Measurements from ENCODE around the gene MRPL9. TPM values are rescaled to one million over a fixed set of nuclear protein-coding genes. Genes with fewer than 3 reads are reported as not detected.

The MRPL9 gene
- 189 and 194 TPM in 2 replicates for total RNA-seq (2014; rRNA removed; shearing (Covaris generic))

DNA sequence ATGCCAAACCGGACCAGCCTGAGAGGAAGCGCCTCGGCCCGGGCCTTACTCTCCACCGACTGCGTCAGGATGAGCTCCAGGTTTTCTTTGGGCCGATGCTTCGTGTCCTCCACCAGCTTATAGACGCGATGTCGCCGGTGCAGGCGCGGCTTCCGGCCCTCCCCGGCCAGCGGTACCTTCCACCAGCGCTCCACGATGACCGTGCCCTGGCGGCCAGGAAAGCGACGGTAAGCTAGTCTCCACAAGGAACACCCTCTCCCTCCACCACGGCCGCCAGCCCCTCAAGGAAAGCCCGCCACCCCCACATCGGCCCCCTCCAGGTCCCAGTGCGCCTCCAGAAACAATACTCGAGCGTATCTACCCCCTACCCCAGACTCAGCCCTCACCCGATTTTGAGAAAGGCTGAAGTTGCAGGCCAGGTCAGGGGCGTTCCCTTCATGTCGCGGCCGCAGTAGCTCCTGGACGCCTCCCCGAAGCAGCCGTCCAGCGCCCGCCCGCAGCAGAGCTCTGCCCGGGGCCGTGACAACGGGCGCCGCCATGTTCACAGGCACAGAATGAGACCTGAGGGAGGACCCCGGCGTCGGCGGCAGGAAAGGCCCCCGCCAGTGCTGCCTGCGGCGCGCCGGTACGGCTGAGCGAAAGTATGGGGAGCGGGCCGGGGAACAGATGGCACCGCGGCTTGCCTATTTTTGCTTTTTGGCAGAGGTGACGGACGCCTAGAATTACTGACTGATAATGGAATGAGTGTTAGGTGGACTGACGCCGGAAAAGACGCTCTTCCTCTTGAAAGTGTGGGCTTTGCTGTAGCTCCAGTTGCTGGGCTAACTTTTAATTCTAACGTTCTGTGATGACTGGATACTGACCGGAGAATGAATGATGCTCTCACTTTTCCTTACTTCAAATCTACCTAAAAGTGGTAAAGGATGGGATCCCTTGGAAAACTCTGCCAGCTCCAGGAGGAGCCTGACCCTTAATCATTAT, at the start of gene MRPL9:
TSS of gene MRPL9 (minus strand) at position 556 of the 981 bp plus-strand sequence. CDS start at position 539, 17 bp downstream.

DNA sequence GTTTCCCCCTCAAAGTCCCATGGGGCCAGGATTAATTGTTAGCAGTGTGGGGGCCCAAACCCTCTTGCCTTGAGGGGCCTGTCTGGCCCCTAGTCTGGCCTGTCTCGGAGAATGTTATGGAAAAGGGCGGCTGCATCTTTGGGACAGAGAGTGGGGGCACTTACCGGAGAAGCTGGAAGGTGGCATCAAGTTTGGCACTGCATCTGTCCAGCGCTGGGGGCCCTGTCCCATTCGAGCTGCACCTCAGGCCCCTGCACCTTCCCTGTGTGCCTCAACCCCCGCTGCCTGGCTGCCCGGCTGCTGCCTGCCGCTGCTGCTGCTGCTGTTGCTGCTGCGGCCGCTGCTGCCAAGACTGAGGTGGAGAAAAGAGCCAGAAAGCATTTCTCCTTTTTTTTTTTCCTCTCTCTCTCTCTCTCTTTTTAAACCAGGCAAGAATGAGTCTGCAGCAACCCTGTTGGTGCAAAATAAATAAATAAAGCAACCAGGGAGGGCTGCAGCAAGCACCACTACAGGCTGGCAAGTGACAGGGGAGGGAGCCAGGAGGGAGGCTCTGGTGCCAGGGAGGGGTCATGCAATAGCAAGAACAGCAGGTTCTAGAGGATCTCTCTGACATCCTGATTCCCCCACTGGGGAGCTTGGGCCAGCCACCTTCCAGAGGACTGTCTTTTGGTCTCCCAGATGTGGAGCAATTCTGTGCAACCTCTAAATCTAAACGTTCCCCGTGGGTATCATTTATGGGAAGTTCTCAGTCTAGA, 41.9 kb upstream of the MRPL9 start, which contains the start of gene LINGO4:
TSS of gene LINGO4 (minus strand) at position 354 of the 755 bp plus-strand sequence. CDS start 2,715 bp downstream, outside the sequence.

DNA sequence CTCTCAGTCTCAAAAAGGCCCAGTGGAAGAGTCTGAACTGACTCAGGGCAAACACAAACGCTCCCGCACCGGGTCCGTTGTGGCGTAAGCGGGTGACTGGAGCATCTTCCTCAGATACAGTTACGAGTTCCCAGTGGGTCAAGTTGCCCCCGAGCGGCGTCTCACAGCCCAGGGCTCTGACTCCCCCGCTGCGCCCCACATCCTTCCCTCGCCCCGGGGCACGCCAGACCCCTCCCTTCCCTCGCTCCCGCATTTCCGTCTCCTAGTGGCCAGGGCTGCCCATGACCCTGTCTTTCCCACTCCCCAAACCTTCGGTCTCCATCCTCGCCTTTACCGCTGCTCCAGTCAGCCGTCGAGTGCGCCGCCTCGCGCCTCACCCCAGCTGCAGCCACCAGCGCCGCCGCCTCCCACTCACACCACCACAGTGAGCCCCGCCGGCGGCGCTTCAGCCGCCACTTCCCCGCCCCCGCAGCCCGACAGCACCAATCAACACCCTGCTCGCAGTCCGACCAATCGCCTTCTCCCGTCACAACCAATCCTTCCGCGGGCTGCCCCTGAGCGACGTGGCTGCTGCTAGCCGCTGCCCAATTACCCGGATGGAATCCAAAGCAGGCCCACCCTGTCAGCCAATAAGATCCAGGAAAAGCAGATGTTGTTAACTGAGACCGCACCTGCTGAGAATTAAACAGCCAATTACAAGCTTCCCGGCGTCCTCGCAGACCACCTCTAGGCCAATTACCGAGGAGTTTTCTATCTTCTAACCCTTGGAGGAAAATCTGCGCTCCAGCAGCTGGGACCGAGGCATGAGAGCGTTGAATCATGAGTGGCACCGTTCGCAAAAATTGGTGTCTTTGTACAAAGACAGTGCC, 27.0 kb upstream of the MRPL9 start, which contains the start of gene TDRKH:
TSS of gene TDRKH (minus strand) at position 430 of the 869 bp plus-strand sequence. CDS start 7,478 bp downstream, outside the sequence.

DNA sequence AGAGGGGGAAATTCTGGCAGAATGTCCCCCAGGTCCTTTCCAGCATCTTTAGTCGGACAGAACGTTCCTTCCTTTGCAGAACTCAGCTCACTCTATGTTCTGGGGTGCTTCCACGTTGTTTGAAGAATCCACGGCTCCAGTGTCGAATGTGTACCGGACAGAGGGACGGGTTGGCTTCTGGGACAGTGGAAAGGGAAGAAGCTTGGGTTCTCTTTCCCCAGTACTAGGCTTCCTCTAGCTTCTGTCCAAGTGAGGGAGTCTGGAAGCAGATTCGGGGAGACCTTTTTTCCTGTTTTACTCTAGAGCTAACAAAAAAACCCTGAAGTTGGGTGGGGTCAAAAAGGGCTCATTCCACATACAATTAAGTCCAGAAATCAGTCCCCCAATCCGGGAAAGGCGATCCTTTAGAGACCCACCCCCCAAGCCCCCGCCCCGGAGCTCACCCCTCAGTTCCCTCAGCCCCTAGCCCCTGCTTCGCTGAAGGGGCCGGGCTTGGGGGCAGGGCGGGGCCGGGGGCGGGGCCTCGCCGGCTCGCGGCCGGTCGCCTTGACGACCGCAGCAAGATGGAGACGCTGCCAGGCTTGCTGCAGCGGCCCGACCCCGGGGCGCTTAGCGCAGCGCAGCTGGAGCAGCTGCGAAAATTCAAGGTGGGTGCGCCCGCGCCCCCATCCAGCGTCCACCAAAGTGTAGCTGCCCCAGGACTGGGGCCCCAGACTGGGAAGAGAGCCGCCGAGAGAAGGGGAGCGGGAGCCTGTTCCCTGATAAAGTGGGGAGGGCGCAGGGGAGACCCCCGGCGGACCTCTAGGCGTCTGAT, 42.1 kb downstream of the MRPL9 start, which contains the start of gene RIIAD1:
TSS of gene RIIAD1 (plus strand) at position 549 of the 814 bp plus-strand sequence. CDS start at position 564, 15 bp downstream.

DNA sequence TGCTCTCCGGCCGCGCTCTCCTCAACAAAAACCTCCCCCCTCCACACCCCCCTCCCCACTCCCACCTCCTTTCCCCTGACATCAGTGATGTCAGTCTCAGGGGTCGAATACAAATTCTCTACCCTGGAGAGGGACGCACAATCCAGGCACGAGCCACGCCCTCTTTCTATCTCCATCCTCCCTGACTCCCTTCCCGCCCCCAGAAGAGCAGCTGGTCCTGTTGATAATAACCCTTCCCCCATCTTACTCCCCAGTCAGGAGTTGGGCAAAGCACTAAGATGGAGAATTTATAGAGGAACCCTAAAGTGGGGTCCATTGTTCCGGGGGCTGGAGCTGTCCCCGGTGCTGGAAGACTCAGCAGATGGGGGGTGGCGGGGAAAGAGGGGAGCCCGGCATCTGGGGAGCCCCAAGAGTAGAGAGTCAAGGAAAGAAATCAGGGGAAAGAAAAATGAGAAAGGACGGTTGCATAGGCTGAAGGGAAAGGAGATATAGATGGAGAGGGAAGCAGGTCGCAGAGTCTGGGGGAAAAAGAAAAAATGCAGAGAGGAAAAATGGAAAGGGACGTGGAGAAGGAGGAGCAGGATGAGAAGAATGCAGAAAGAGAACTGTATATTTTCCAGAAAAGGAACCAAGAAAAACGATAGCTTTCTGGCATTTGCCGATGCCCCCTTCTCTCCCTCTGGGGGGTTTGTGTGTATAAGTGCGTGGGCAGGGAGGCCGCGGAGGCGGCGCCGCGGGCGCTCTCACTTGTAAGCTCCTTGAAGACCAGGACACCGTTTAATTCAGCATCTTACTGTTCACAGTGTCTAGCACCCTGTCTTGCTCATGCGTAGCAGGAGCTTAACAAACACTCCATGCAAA, 46.3 kb downstream of the MRPL9 start, which contains the start of gene CELF3:
TSS of gene CELF3 (minus strand) at position 33 of the 861 bp plus-strand sequence. CDS start 783 bp downstream, outside the sequence.

Small RNAs within 50 kb of the gene (small RNA-seq; reads per million reads assigned to genes)
- gene RNU6-662P = not detected

Other genes starting within 250 kb of the MRPL9 start
- 33.2 and 34.2 TPM in 2 replicates for gene TUFT1, start 223.2 kb downstream of the MRPL9 start, total RNA-seq (2014; rRNA removed; shearing (Covaris generic))
- 24.4 and 25.7 TPM in 2 replicates for gene SNX27, start 151.4 kb downstream of the MRPL9 start, total RNA-seq (2014; rRNA removed; shearing (Covaris generic))
- not detected in 2 replicates for gene CELF3, start 46.7 kb downstream of the MRPL9 start, total RNA-seq (2014; rRNA removed; shearing (Covaris generic))
- 1.4 TPM in 1 of 2 replicates, not detected in the other for gene RIIAD1, start 42.0 kb downstream of the MRPL9 start, total RNA-seq (2014; rRNA removed; shearing (Covaris generic))
- gene TDRKH, start 27.0 kb upstream of the MRPL9 start, total RNA-seq (2014; rRNA removed; shearing (Covaris generic)) = 14.4 and 15.5 TPM in 2 replicates
- gene LINGO4, start 41.9 kb upstream of the MRPL9 start, total RNA-seq (2014; rRNA removed; shearing (Covaris generic)) = not detected in 2 replicates
- gene RORC, start 68.3 kb upstream of the MRPL9 start, total RNA-seq (2014; rRNA removed; shearing (Covaris generic)) = 0.38 TPM in 1 of 2 replicates, not detected in the other
- gene C2CD4D, start 76.3 kb upstream of the MRPL9 start, total RNA-seq (2014; rRNA removed; shearing (Covaris generic)) = 0.53 and 0.87 TPM in 2 replicates
- not detected in 2 replicates for gene THEM5, start 90.2 kb upstream of the MRPL9 start, total RNA-seq (2014; rRNA removed; shearing (Covaris generic))
- 32.3 and 42.9 TPM in 2 replicates for gene THEM4, start 146.0 kb upstream of the MRPL9 start, total RNA-seq (2014; rRNA removed; shearing (Covaris generic))
- gene S100A10, start 230.4 kb upstream of the MRPL9 start, total RNA-seq (2014; rRNA removed; shearing (Covaris generic)) = 292 and 330 TPM in 2 replicates